OCI-LY1 (cell line): ENCODE results near the gene FAM204A.

Experiments
- H2AFZ ChIP-seq: fragments of 200-600 bp; sonication (generic), shearing (Covaris generic); 2 replicates; pipeline ENCODE4 v1.6.0; 2014; ENCODE audit warnings: antibody characterized with exemption, mild to moderate bottlenecking, low read length
- H3F3A ChIP-seq: fragments of 200-600 bp; sonication (generic), shearing (Covaris generic); 2 replicates; pipeline ENCODE4 v1.6.0; 2014; ENCODE audit warnings: mild to moderate bottlenecking, antibody characterized with exemption, low read length, moderate library complexity; ENCODE audit not compliant: insufficient read depth
- H3K27ac ChIP-seq: fragments of 200-600 bp; sonication (generic); 2 replicates; pipeline ENCODE4 v1.5.1; 2014; ENCODE audit warnings: low read length, mixed run types, mild to moderate bottlenecking, low read depth; ENCODE audit not compliant: poor library complexity, severe bottlenecking
- H3K27me3 ChIP-seq: fragments of 200-600 bp; sonication (generic); 2 replicates; pipeline ENCODE4 v1.6.0; 2014; ENCODE audit warnings: antibody characterized with exemption, mild to moderate bottlenecking, low read length, moderate library complexity; ENCODE audit not compliant: insufficient read depth
- H3K36me3 ChIP-seq: fragments of 200-600 bp; sonication (generic); 2 replicates; pipeline ENCODE4 v1.6.1; 2014; ENCODE audit warnings: mild to moderate bottlenecking, antibody characterized with exemption, low read length, moderate library complexity, mixed read lengths; ENCODE audit not compliant: insufficient read depth
- H3K4me1 ChIP-seq: fragments of 200-600 bp; sonication (generic); 2 replicates; pipeline ENCODE4 v1.5.1; 2014; ENCODE audit warnings: mild to moderate bottlenecking, low read length, moderate library complexity; ENCODE audit not compliant: insufficient read depth, severe bottlenecking
- H3K4me2 ChIP-seq: fragments of 200-600 bp; sonication (generic), shearing (Covaris generic); 2 replicates; pipeline ENCODE4 v1.6.1; 2014; ENCODE audit warnings: low read length
- H3K4me3 ChIP-seq: fragments of 200-600 bp; sonication (generic); 2 replicates; pipeline ENCODE4 v1.5.1; 2014; ENCODE audit warnings: low read length, low read depth, mild to moderate bottlenecking, mixed read lengths; ENCODE audit not compliant: poor library complexity, severe bottlenecking
- H3K79me2 ChIP-seq: fragments of 200-600 bp; shearing (Covaris generic); 2 replicates; pipeline ENCODE4 v1.6.1; 2016; ENCODE audit warnings: mixed run types, low read length, mixed read lengths; ENCODE audit not compliant: insufficient read depth
- H3K9ac ChIP-seq: fragments of 200-600 bp; sonication (generic), shearing (Covaris generic); 2 replicates; pipeline ENCODE4 v1.6.1; 2014; ENCODE audit warnings: mild to moderate bottlenecking, low read length, mixed read lengths
- H3K9me2 ChIP-seq: fragments of 200-600 bp; sonication (generic), shearing (Covaris generic); 2 replicates; pipeline ENCODE4 v1.6.1; 2014; ENCODE audit warnings: low read depth, mild to moderate bottlenecking, low read length, mixed read lengths
- H3K9me3 ChIP-seq: fragments of 200-600 bp; shearing (Covaris generic); 2 replicates; pipeline ENCODE4 v1.6.1; 2014; ENCODE audit warnings: low read length, mixed read lengths
- H4K20me1 ChIP-seq: fragments of 200-600 bp; sonication (generic), shearing (Covaris generic); 2 replicates; pipeline ENCODE4 v1.6.0; 2016; ENCODE audit warnings: mild to moderate bottlenecking, low read length; ENCODE audit not compliant: insufficient read depth
- EZH2 ChIP-seq: fragments of 200-600 bp; sonication (generic), shearing (Covaris generic); IDR thresholded peaks from 2 replicates; pipeline ENCODE4 v1.8.0; 2017; ENCODE audit warnings: borderline replicate concordance, mixed run types, mild to moderate bottlenecking, antibody characterized with exemption, low read length, moderate library complexity, mixed read lengths
- TF ChIP-seq, protein P1 (sequence below): fragments of 200-600 bp; sonication (generic), shearing (Covaris generic); IDR thresholded peaks from 2 replicates; pipeline ENCODE4 v1.5.1; 2017; ENCODE audit warnings: mild to moderate bottlenecking, antibody characterized with exemption, low read length, moderate library complexity, mixed read lengths

Gene FAM204A

DNA sequence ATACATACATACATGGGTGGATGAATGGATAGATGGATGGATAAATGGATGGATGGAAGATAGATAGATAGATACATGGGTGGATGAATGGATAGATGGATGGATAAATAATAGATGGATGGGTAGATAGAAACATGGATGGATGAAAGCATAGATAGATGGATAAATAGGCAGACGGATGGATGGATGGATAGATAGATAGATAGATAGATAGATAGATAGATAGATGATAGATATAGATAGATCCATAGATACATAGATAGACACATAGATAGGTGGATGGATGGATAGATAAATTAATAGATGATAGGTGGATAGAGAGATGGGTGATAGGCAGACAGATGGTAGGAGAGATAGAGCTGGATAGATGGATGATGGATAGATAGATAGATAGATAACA, 68.5 kb downstream of the FAM204A start:
- Histone ChIP-seq H3K4me3 (no peak overlapping the region), H3K4me1 (no peaks in the 10 kb centered on the region), H3K4me2 (no peak overlapping the region), H3K27ac (no peak overlapping the region), H3K9ac (no peak overlapping the region), H3K9me2 (no peaks in the 10 kb centered on the region), H3K9me3 (no peaks in the 10 kb centered on the region), H4K20me1 (no peaks in the 10 kb centered on the region), H3F3A (no peaks in the 10 kb centered on the region), H3K36me3 (no peaks in the 10 kb centered on the region), H3K79me2 (no peaks in the 10 kb centered on the region), H2AFZ (no peak overlapping the region), H3K27me3 (no peaks in the 10 kb centered on the region)
- no peak for TF ChIP-seq EZH2
- TF ChIP-seq, protein P1, sequence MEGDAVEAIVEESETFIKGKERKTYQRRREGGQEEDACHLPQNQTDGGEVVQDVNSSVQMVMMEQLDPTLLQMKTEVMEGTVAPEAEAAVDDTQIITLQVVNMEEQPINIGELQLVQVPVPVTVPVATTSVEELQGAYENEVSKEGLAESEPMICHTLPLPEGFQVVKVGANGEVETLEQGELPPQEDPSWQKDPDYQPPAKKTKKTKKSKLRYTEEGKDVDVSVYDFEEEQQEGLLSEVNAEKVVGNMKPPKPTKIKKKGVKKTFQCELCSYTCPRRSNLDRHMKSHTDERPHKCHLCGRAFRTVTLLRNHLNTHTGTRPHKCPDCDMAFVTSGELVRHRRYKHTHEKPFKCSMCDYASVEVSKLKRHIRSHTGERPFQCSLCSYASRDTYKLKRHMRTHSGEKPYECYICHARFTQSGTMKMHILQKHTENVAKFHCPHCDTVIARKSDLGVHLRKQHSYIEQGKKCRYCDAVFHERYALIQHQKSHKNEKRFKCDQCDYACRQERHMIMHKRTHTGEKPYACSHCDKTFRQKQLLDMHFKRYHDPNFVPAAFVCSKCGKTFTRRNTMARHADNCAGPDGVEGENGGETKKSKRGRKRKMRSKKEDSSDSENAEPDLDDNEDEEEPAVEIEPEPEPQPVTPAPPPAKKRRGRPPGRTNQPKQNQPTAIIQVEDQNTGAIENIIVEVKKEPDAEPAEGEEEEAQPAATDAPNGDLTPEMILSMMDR, result no peak

DNA sequence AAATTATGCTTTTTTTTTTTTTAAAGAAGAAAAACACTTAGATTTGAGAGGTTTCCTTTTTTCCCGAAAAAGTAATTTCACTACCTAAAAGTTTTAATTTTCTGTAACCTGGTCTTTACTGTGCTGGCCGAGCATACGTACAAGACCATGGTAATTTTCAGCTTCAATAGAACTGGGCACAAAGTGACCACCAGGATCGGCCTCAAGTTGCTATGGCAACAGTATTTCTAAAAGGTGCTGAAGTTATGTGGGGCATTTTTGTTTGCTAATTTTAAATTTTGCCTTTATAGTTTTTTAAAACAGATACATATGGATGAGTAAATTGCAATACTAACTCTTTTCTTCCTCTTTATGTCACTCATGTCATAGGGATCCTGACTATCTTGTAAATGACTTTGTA, 69.4 kb downstream of the FAM204A start:
- TF ChIP-seq EZH2, result no peak
- TF ChIP-seq, protein P1, result no peak
- Histone ChIP-seq H3K9me2 (no peaks in the 10 kb centered on the region), H3F3A (no peaks in the 10 kb centered on the region), H3K79me2 (no peaks in the 10 kb centered on the region), H3K27me3 (no peaks in the 10 kb centered on the region), H3K9ac (no peak overlapping the region), H4K20me1 (no peaks in the 10 kb centered on the region), H3K27ac (no peak overlapping the region), H2AFZ (no peak overlapping the region), H3K36me3 (no peaks in the 10 kb centered on the region), H3K4me3 (no peak overlapping the region), H3K4me2 (no peak overlapping the region), H3K4me1 (no peaks in the 10 kb centered on the region), H3K9me3 (no peaks in the 10 kb centered on the region)

DNA sequence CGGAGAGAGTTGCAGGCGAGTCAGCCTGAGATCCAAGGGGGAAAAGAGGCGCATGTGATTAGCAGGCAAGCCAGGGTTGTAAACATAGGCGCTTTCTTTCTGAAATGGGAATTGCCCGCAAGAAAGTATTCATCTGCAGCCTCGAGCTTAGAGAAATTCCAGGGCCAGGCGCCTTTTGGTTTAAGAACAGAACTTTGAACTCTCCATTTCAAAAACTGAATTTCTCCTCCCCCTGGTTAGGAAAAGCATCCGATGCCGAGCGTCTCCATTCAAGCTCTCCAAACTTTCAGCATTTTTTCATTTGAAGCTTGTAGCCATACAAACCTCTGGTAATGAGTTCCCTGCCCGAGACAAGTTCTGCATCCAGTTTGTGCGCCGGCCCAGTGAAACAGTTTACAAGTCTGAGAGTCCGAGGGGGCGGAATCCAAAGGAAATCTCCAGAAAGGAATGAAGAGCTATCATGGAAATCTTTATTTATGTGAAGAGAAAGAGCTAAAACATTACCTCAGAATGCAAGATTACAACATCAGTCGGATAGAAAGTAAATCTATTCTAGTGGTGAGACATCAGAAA, 69.9 kb downstream of the FAM204A start:
- H3K79me2 ChIP-seq, result no peaks in the 10 kb centered on the region
- no peak overlapping the region for H2AFZ ChIP-seq
- H3K27ac ChIP-seq, result no peak overlapping the region
- no peaks in the 10 kb centered on the region for H3K27me3 ChIP-seq
- no peaks in the 10 kb centered on the region for H3K9me3 ChIP-seq
- H3K4me3 ChIP-seq, result no peak overlapping the region
- no peaks in the 10 kb centered on the region for H3F3A ChIP-seq
- no peaks in the 10 kb centered on the region for H4K20me1 ChIP-seq
- no peak overlapping the region for H3K9ac ChIP-seq
- H3K9me2 ChIP-seq, result no peaks in the 10 kb centered on the region
- no peaks in the 10 kb centered on the region for H3K36me3 ChIP-seq
- no peaks in the 10 kb centered on the region for H3K4me1 ChIP-seq
- TF ChIP-seq, protein P1, result no peak
- no peak for TF ChIP-seq EZH2
- H3K4me2 ChIP-seq, result no peak overlapping the region
